A673 (cell line): ENCODE results near the gene SYT13. TPM values are rescaled to one million over a fixed set of nuclear protein-coding genes. Genes with fewer than 3 reads are reported as not detected.

ENCODE experiments used
- BruUV-seq: library from RNA; stranded (reverse); fragments of 400-500 nt; replicated peaks from 2 replicates; lab custom pipeline; 2021; lab: Mats Ljungman, UMichigan
- CTCF ChIA-PET: fragments of 300-600 bp; sonication (Branson Sonifier 250); formaldehyde crosslinking; loops from one replicate; lab custom pipeline; 2022; ENCODE audit warnings: antibody characterized with exemption; lab: Charles Lee
- POLR2A ChIA-PET: fragments of 300-600 bp; sonication (Branson Sonifier 250); formaldehyde crosslinking; loops from one replicate; lab custom pipeline; 2022; ENCODE audit warnings: antibody characterized with exemption; ENCODE audit not compliant: low non-redundant PET; lab: Charles Lee
- DNase-seq: peaks from one replicate; pipeline ENCODE4 v3.0.0-alpha.2; 2015; ENCODE audit warnings: low spot score
- H3K27ac ChIP-seq: fragments of 200-600 bp; sonication (generic); 2 replicates; pipeline ENCODE4 v1.5.1; 2016; ENCODE audit warnings: mixed run types, low read depth, mild to moderate bottlenecking, mixed read lengths, antibody characterized with exemption, low read length; ENCODE audit not compliant: poor library complexity, severe bottlenecking
- H3K27me3 ChIP-seq: fragments of 200-600 bp; sonication (generic); replicated peaks from 2 replicates; pipeline ENCODE4 v1.6.1; 2017; ENCODE audit warnings: mixed run types, low read depth, mild to moderate bottlenecking, mixed read lengths, antibody characterized with exemption, low read length; ENCODE audit not compliant: insufficient read depth, poor library complexity
- H3K36me3 ChIP-seq: fragments of 200-600 bp; sonication (generic); 2 replicates; pipeline ENCODE4 v1.6.1; 2016; ENCODE audit warnings: mixed run types, mild to moderate bottlenecking, mixed read lengths, antibody characterized with exemption, low read length; ENCODE audit not compliant: insufficient read depth, poor library complexity, severe bottlenecking
- H3K4me1 ChIP-seq: fragments of 200-600 bp; sonication (generic); 2 replicates; pipeline ENCODE4 v1.6.1; 2017; ENCODE audit warnings: mixed run types, mild to moderate bottlenecking, mixed read lengths, antibody characterized with exemption, low read length; ENCODE audit not compliant: insufficient read depth, poor library complexity, severe bottlenecking
- H3K4me3 ChIP-seq: fragments of 200-600 bp; sonication (generic); 2 replicates; pipeline ENCODE4 v1.5.1; 2016; ENCODE audit warnings: low read depth, mixed run types, mild to moderate bottlenecking, mixed read lengths, low read length; ENCODE audit not compliant: poor library complexity, severe bottlenecking
- H3K9me3 ChIP-seq: fragments of 200-600 bp; sonication (generic); 2 replicates; pipeline ENCODE4 v1.6.1; 2016; ENCODE audit warnings: mixed run types, low read depth, mild to moderate bottlenecking, mixed read lengths, antibody characterized with exemption, low read length; ENCODE audit not compliant: poor library complexity, severe bottlenecking
- CTCF ChIP-seq: fragments of 300-800, 200-600 bp; sonication (generic); conservative IDR thresholded peaks from 2 replicates; pipeline ENCODE4 v1.5.1; 2017; ENCODE audit warnings: low read depth, mild to moderate bottlenecking, antibody characterized with exemption, low read length, moderate library complexity, mixed read lengths
- EZH2 ChIP-seq: fragments of 200-600 bp; sonication (generic); IDR thresholded peaks from 2 replicates; pipeline ENCODE4 v1.6.1; 2017; ENCODE audit warnings: borderline replicate concordance, low read depth, mild to moderate bottlenecking, mixed read lengths, antibody characterized with exemption, low read length; ENCODE audit not compliant: poor library complexity, severe bottlenecking
- intact Hi-C: fragments of 100-400 bp; cut with micrococcal nuclease; formaldehyde crosslinking; loops from one replicate; pipeline ENCODE4 v1.10.0; 2022; ENCODE audit not compliant: unreplicated experiment
- total RNA-seq: library from RNA; stranded (reverse); gene quantifications from 2 replicates; pipeline ENCODE4 v1.2.3, GENCODE V29; 2021

SYT13 gene
- total RNA-seq, 1 experiment from 2014 or later: 0.30 TPM

GRCh38 chr11:45248501-45249011, 37.6 kb downstream of the SYT13 start:
- Histone ChIP-seq H3K36me3 (no peaks in the 10 kb centered on the region), H3K9me3 (no peaks in the 10 kb centered on the region), H3K4me3 (no peak overlapping the region), H3K27ac (no peak overlapping the region), H3K27me3 (no peaks in the 10 kb centered on the region), H3K4me1 (no peaks in the 10 kb centered on the region)
- DNase-seq: no peak
- TF ChIP-seq CTCF (no peak), EZH2 (no peak)
- intact Hi-C loops: no loop called here
- ChIA-PET POLR2A (no interaction called here), CTCF (no interaction called here)
- no TSS peak for BruUV-seq

- intact Hi-C loops: no loop called here
- no TSS peak for BruUV-seq
- H3K27me3 ChIP-seq: no peaks in the 10 kb centered on the region
- H3K4me1 ChIP-seq: no peaks in the 10 kb centered on the region
- CTCF ChIA-PET: interaction anchor here (1.1 kb wide), 1 partner anchor 14 kb away, joined by 3 read pairs; no protein-coding TSS in a partner anchor
- POLR2A ChIA-PET: no interaction called here
- H3K4me3 ChIP-seq: no peak overlapping the region
- no peaks in the 10 kb centered on the region for H3K36me3 ChIP-seq
- H3K27ac ChIP-seq: no peak overlapping the region
- H3K9me3 ChIP-seq: no peaks in the 10 kb centered on the region
- TF ChIP-seq CTCF (no peak), EZH2 (no peak)
- no peak for DNase-seq
Measured at GRCh38 chr11:45247433-45247832, 38.7 kb downstream of the SYT13 start.

- no peaks in the 10 kb centered on the region for H3K9me3 ChIP-seq
- intact Hi-C loops: no loop called here
- H3K27me3 ChIP-seq: no peaks in the 10 kb centered on the region
- H3K4me3 ChIP-seq: no peak overlapping the region
- H3K36me3 ChIP-seq: no peaks in the 10 kb centered on the region
- no peak for DNase-seq
- no peaks in the 10 kb centered on the region for H3K4me1 ChIP-seq
- BruUV-seq: no TSS peak
- TF ChIP-seq CTCF (no peak), EZH2 (no peak)
- ChIA-PET POLR2A (no interaction called here), CTCF (no interaction called here)
- no peak overlapping the region for H3K27ac ChIP-seq
Measured at GRCh38 chr11:45246241-45246640, 39.9 kb downstream of the SYT13 start.
